Adrenal gland (tissue), 12 donors: ENCODE results near the gene MARCHF6. TPM values are rescaled to one million over a fixed set of nuclear protein-coding genes. Genes with fewer than 3 reads are reported as not detected.
"Not testable (repeated sequence)": the region's sequence is repeated elsewhere in the genome, so short reads cannot be mapped to it uniquely, and the experiment has no call there.

Source experiments
- DNase-seq, 7 donors: peaks; one replicate each; pipeline ENCODE4 v3.0.0-alpha.2; 2019 to 2020
- H3K27ac ChIP-seq, 5 donors: fragments of 200-600 bp; sonication (generic) in 4 of 5; 1 replicate in 3 of 5; 2 replicates in 2 of 5; pipeline versions ENCODE4 v1.5.1 to v1.8.0; 2016 to 2020; ENCODE audit warnings: mild to moderate bottlenecking in 1 of 5
- H3K27me3 ChIP-seq: fragments of 200-600 bp; 2 replicates; pipeline ENCODE4 v1.8.0; 2021
- H3K36me3 ChIP-seq, 2 donors: fragments of 200-600 bp; replicated peaks in 1 of 2; 1 replicate in 1 of 2; 2 replicates in 1 of 2; pipeline versions ENCODE4 v1.5.1 to v1.8.0; 2018 to 2022
- H3K4me1 ChIP-seq, 2 donors: fragments of 200-600 bp; replicated peaks in 1 of 2; 1 replicate in 1 of 2; 2 replicates in 1 of 2; pipeline versions ENCODE4 v1.5.1 to v1.8.0; 2018 to 2021
- H3K4me3 ChIP-seq, 4 donors: fragments of 200-600 bp; sonication (generic) in 3 of 4; one replicate each; pipeline ENCODE4 v1.5.1; 2016 to 2018
- H3K9me3 ChIP-seq, 3 donors: fragments of 200-600 bp; sonication (generic) in 1 of 3; replicated peaks in 1 of 3; 1 replicate in 2 of 3; 2 replicates in 1 of 3; pipeline versions ENCODE4 v1.5.1 to v1.8.0; 2016 to 2021
- POLR2A ChIP-seq, 2 donors: fragments of 450-650 bp; IDR thresholded peaks; one replicate each; pipeline ENCODE4 v1.6.1; 2017; ENCODE audit warnings: antibody characterized with exemption in 2 of 2, mild to moderate bottlenecking in 2 of 2, moderate library complexity in 1 of 2
- WGBS, 4 donors: extraction: QIAGEN DNeasy Blood & Tissue Kit in 2 of 4; methylation state at CpG; one replicate each; pipeline versions ENCODE4 v1.1.5 to v1.1.7; 2013 to 2017; 5-methylcytosine and 5-hydroxymethylcytosine counted together
- intact Hi-C, 2 donors: fragments of 100-400 bp; cut with DNase I; formaldehyde crosslinking; loops; one replicate each; pipeline versions ENCODE4 v1.14.1 to v1.15.0; 2022 to 2023
- polyA plus RNA-seq, 3 donors: library from polyadenylated mRNA; stranded (reverse); fragments of 200-250 nt in 2 of 3; fragments of 350-450 nt in 1 of 3; fragmentation: Illumina TruSeq in 1 of 3; extraction: RNeasy Lipid Tissue Mini Kit (QIAGEN cat#74804) in 1 of 3; gene quantifications; one replicate each; pipeline ENCODE4 v1.2.3, GENCODE V29; 2013 to 2014
- total RNA-seq, 9 donors: library from RNA; depleted of rRNA in 4 of 9; stranded (reverse); fragments of >200 nt in 4 of 9; fragments of 120-200 nt in 1 of 9; fragmentation: NEBNext Ultra II Directional in 1 of 9; extraction: Animal tissue kit (Norgen Biotek cat#: 25700) in 1 of 9; gene quantifications; one replicate each; pipeline versions ENCODE4 v1.1.0 to v1.2.4, GENCODE V29; 2013 to 2023
- TF ChIP-seq, protein P1 (sequence below), 6 experiments: fragments of 450-650 bp in 4 of 6; fragments of 200-600 bp in 2 of 6; sonication (generic) in 1 of 6; IDR thresholded peaks; 1 replicate in 5 of 6; 2 replicates in 1 of 6; pipeline versions ENCODE4 v1.5.1 to v1.8.0; 2016 to 2021; ENCODE audit warnings: antibody characterized with exemption in 6 of 6, mild to moderate bottlenecking in 2 of 6, moderate library complexity in 1 of 6
- donor health status: healthy with polysubstance abuse.
- donor health status: Bipolar disorder and iron deficiency.
- donor health status: DM: yes; HTN: yes; CAD: no.
- donor health status: DM: no; HTN: no; CAD: no.
- donor health status: DM: no; HTN: no; CAD: no.
- donor health status: DM: yes; HTN: yes; CAD: no.

MARCHF6 gene
- total and polyA plus RNA-seq, 12 donors = 51.6 to 170 (median 115) TPM

DNA sequence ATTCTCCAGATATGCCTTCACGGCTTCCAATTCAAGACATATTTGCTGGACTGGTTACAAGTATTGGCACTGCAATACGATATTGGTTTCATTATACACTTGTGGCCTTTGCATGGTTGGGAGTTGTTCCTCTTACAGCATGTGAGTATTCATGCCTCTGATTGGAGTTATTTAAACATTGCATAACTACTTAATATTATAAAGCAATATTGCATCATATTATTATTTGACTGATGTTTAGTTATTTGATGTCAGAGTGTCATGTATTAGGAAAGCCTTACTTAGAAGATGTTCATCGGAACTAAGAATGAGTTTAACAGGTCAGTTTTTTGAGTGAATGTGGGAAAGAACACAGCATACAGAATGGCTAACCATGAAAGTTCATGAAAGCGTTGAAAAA is 28.3 kb downstream of the MARCHF6 start:
- 92 to 96% (median 95%) methylated on average over 4 of the region's 4 CpGs for WGBS, 4 donors
- DNase-seq = no peak
- Histone ChIP-seq H3K4me1 (peaks cover 0 to 18% of the 10 kb centered on the region in 2 donors), H3K36me3 (peaks cover 0 to 9% of the 10 kb centered on the region in 2 donors), H3K4me3 (no peak overlapping the region), H3K9me3 (no peaks in the 10 kb centered on the region), H3K27me3 (no peaks in the 10 kb centered on the region), H3K27ac (no peak overlapping the region)
- TF ChIP-seq, protein P1, sequence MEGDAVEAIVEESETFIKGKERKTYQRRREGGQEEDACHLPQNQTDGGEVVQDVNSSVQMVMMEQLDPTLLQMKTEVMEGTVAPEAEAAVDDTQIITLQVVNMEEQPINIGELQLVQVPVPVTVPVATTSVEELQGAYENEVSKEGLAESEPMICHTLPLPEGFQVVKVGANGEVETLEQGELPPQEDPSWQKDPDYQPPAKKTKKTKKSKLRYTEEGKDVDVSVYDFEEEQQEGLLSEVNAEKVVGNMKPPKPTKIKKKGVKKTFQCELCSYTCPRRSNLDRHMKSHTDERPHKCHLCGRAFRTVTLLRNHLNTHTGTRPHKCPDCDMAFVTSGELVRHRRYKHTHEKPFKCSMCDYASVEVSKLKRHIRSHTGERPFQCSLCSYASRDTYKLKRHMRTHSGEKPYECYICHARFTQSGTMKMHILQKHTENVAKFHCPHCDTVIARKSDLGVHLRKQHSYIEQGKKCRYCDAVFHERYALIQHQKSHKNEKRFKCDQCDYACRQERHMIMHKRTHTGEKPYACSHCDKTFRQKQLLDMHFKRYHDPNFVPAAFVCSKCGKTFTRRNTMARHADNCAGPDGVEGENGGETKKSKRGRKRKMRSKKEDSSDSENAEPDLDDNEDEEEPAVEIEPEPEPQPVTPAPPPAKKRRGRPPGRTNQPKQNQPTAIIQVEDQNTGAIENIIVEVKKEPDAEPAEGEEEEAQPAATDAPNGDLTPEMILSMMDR (IDR thresholded peaks at IDR 0.05) = no peak
- TF ChIP-seq POLR2A (IDR thresholded peaks at IDR 0.05) = no peak
- intact Hi-C loops = no loop called here

DNA sequence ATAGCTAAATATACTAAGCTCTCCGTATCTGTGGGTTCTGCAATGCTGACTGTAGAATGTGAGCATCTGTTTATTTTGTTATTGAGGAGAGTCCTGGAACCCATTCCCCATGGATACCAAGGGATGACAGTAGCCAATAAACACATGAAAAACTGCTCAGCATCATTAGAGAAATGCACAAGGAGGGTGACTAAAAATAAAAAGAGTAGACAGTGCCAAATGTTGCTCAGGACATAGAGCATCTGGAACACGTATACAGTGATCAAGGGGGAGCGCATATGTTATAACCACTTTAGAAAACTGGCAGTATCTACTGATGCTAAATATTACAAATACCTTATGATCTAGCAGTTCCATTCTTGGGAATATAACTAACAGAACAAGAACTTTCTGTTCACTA is 31.0 kb downstream of the MARCHF6 start:
- H3K4me1 ChIP-seq = no peaks in the 10 kb centered on the region
- H3K36me3 ChIP-seq = peaks cover 0 to 21% of the 10 kb centered on the region in 2 donors
- no peak for DNase-seq
- TF ChIP-seq, protein P1 (IDR thresholded peaks at IDR 0.05) = no peak
- no peak overlapping the region for H3K4me3 ChIP-seq
- intact Hi-C loops = no loop called here
- H3K27ac ChIP-seq = no peak overlapping the region
- 93% methylated on average over 3 of the region's 3 CpGs for WGBS, 4 donors
- H3K9me3 ChIP-seq = no peaks in the 10 kb centered on the region
- H3K27me3 ChIP-seq = no peaks in the 10 kb centered on the region

DNA sequence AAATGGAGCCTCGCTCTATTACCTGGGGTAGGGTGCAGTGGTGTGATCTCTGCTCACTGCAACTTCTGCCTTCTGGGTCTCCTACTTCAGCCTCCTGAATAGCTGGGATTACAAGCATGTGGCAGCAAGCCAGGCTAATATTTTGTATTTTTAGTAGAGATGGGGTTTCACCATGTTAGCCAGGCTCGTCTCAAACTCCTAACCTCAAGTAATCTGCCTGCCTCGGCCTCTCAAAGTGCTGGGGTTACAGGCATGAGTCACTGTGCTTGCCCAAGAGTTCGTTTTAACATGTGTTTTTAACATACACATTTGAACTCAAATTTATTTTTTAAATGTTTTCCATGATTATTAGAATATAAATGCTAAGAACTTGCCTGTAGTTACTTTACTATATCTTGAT is 34.2 kb downstream of the MARCHF6 start:
- Histone ChIP-seq H3K27ac (no peak overlapping the region), H3K4me1 (no peaks in the 10 kb centered on the region), H3K27me3 (no peaks in the 10 kb centered on the region), H3K9me3 (no peaks in the 10 kb centered on the region), H3K4me3 (no peak overlapping the region), H3K36me3 (peaks cover 0 to 31% of the 10 kb centered on the region in 2 donors)
- intact Hi-C loops = no loop called here
- no peak for TF ChIP-seq POLR2A (IDR thresholded peaks at IDR 0.05)
- TF ChIP-seq, protein P1 (IDR thresholded peaks at IDR 0.05) = no peak
- DNase-seq = no peak
- 64 to 79% (median 74%) methylated on average over 4 of the region's 4 CpGs for WGBS, 4 donors

DNA sequence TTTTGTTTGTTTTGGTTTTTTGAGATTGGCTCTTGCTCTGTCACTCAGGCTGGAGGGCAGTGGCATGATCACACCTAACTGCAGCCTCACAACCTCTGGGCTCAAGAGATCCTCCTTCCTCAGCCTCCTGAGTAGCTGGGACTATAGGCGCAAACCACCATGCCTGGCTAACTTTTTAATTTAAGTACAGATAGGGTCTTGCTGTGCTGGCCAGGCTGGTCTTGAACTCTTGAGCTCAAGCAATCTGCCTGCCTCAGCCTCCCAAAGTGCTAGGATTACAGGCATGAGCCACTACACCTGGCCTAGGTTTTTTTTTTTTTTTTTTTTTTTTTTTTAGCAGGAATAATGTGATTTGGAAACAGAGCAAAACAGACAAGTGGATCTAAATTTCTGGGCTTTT is 37.6 kb downstream of the MARCHF6 start:
- no peak overlapping the region for H3K4me3 ChIP-seq
- H3K27me3 ChIP-seq = no peaks in the 10 kb centered on the region
- no peak for DNase-seq
- intact Hi-C loops = no loop called here
- no peak overlapping the region for H3K27ac ChIP-seq
- H3K36me3 ChIP-seq = peaks cover 0 to 65% of the 10 kb centered on the region in 2 donors
- TF ChIP-seq, protein P1 (IDR thresholded peaks at IDR 0.05) = no peak
- TF ChIP-seq POLR2A (IDR thresholded peaks at IDR 0.05) = no peak
- peaks cover 0 to 9% of the 10 kb centered on the region in 2 donors for H3K4me1 ChIP-seq
- H3K9me3 ChIP-seq = no peaks in the 10 kb centered on the region
- 95 to 100% (median 98%) methylated on average over 1 of the region's 1 CpG for WGBS, 4 donors

DNA sequence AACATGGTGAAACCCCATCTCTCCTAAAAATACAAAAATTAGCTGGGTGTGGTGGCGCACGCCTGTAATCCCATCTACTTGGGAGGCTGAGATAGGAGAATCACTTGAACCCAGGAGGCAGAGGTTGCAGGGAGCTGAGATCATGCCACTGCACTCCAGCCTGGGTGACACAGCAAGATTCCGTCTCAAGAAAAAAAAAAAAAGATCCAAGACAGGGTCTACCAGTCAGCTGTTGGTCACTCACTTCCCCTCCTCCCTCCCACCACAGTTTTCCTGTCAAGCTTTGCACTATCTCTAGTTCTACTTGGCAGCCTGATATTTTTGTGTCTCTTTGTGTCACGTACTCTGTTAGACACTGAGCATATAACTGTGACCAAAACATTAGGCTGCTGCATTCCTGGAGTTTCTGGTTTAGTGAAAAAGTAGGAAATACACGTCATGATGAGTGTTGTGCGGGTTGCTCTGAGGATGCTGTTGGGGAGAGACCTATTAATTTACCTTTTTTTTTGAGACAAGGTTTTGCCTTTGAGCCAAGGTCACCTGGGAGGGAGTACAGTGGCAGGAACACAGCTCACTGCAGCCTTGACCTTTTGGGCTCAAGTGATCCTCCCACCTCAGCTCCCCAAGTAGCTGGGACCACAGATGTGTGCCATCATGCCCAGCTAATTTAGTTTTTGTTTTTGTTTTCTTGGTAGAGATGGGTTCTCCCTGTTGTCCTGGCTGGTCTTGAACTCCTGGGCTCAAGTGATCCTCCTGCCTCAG is 39.3 kb downstream of the MARCHF6 start:
- H3K4me1 ChIP-seq, intact Hi-C loops, H3K4me3 ChIP-seq, H3K9me3 ChIP-seq, H3K27me3 ChIP-seq, DNase-seq: not testable (repeated sequence)
- whole genome bisulfite sequencing, 4 donors = 73 to 81% (median 79%) methylated on average over 6 of the region's 6 CpGs
- Histone ChIP-seq H3K27ac (peak overlapping the region in 2 of 5 donors; percentile 6 to 32), H3K36me3 (peaks cover 0 to 59% of the 10 kb centered on the region in 2 donors)
